NCI-H526 (cell line): ENCODE results near the gene ABCA1.
"Not testable (repeated sequence)": the region's sequence is repeated elsewhere in the genome, so short reads cannot be mapped to it uniquely, and the experiment has no call there.

ENCODE experiments used
- DNase-seq, 2 experiments: peaks; one replicate each; lab custom pipeline; 2025; lab: John Stamatoyannopoulos, UW

Gene ABCA1, protein sequence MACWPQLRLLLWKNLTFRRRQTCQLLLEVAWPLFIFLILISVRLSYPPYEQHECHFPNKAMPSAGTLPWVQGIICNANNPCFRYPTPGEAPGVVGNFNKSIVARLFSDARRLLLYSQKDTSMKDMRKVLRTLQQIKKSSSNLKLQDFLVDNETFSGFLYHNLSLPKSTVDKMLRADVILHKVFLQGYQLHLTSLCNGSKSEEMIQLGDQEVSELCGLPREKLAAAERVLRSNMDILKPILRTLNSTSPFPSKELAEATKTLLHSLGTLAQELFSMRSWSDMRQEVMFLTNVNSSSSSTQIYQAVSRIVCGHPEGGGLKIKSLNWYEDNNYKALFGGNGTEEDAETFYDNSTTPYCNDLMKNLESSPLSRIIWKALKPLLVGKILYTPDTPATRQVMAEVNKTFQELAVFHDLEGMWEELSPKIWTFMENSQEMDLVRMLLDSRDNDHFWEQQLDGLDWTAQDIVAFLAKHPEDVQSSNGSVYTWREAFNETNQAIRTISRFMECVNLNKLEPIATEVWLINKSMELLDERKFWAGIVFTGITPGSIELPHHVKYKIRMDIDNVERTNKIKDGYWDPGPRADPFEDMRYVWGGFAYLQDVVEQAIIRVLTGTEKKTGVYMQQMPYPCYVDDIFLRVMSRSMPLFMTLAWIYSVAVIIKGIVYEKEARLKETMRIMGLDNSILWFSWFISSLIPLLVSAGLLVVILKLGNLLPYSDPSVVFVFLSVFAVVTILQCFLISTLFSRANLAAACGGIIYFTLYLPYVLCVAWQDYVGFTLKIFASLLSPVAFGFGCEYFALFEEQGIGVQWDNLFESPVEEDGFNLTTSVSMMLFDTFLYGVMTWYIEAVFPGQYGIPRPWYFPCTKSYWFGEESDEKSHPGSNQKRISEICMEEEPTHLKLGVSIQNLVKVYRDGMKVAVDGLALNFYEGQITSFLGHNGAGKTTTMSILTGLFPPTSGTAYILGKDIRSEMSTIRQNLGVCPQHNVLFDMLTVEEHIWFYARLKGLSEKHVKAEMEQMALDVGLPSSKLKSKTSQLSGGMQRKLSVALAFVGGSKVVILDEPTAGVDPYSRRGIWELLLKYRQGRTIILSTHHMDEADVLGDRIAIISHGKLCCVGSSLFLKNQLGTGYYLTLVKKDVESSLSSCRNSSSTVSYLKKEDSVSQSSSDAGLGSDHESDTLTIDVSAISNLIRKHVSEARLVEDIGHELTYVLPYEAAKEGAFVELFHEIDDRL (N-terminal part only)

DNA sequence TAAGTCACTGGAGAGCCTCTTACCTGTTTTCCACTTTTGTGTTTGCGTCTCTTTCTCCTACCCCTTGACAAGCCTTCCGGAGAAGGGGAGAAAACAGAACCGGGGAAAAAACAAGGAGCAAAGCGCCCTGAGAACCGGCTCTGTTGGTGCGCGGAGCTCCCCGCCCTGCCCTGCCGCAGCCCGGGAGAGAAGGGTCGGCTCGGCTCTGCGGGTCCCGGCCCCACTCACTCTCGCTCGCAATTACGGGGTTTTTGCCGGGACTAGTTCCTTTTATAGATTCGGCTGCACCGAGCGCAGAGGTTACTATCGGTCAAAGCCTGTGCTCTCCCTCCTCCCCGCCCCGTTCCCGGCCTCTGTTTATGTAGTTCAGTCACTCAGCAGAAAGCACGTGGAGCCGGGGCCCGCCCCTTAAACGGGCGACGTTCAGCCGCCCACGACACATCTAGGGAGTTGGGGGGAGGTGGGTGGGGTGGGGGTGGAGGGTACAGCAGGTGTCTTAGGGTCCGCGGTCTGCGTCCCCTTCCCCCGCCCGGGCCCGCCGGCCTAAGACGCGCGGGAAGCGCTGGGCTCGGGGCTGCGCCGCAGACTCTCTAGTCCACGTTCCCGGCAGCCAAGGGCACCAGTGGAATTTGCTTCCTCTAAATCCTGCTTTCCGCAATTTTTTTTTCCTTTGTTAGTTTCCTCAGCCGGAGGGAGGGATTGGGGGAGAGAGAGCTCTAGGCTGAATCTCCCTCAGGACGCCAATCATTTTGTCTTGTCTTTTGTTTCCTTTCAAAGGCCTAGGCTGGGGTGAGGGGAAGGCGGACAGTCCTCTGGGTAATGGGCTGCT lies at the start of gene ABCA1:
TSS of gene ABCA1 (minus strand) at position 244 of the 829 bp plus-strand sequence. CDS start 24,476 bp downstream, outside the sequence.
- peak; percentile 38 to 71 for DNase-seq

DNA sequence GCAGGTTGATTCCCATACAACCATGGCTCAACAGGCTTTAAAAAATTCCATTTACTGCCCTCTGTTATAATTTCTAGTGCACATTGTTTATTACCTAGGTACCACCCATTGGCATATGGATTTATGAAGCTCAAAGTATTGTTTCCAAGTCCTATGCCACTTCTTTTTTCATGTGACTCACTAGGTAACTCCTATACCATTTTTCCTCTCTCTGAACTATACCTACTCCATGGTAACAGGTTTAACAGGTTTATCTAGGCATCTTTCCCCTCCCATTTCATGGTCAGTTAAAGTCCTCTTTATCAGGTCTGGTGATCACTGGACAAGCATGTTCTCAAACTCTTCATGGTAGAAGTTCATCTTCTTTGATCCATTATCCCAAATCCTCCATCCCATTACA lies 49.6 kb upstream of the ABCA1 start:
- DNase-seq = no peak

DNA sequence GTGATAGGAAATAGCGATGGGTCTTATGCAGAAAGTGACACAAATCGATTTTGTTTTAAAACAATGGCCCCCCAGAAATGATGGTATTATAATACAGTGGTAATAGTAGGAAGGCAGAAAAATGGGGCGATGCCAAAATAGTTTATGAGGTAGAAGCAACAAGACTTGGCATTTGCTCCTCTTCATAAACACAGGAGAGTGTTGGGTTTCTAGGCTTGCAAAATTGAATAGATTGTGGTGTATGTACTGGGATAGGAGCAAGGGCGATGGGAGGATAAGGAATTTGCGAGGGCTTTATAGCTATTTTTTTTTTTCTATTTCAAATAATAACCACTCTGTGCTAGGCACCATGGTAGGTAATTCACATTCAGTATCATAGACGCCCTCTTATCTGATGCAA lies 49.2 kb upstream of the ABCA1 start:
- no peak for DNase-seq

DNA sequence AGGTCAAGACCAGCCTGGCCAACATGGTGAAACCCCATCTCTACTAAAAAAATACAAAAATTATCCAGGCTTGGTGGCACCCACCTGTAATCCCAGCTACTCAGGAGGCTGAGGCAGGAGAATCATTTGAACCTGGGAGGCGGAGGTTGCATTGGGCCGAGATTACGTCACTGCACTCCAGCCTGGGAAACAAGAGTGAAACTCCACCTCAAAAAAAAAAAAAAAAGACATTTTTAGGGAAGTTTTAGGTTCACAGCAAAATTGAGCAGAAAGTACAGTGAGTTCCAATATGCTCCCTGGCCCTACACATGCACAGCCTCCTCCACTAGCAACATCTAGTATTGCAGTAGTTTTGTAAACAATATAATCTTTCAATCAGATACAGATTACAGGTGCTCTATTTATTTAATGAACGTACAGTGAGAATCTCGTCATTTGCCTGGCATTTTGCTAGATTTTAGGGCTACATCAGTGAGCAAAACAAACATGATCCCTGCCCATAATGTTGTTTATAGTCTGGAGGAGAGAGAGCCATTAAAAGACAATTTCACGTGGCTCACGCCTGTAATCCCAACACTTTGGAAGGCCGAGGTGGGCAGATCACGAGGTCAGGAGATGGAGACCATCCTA lies 48.1 kb upstream of the ABCA1 start:
- DNase-seq = not testable (repeated sequence)

DNA sequence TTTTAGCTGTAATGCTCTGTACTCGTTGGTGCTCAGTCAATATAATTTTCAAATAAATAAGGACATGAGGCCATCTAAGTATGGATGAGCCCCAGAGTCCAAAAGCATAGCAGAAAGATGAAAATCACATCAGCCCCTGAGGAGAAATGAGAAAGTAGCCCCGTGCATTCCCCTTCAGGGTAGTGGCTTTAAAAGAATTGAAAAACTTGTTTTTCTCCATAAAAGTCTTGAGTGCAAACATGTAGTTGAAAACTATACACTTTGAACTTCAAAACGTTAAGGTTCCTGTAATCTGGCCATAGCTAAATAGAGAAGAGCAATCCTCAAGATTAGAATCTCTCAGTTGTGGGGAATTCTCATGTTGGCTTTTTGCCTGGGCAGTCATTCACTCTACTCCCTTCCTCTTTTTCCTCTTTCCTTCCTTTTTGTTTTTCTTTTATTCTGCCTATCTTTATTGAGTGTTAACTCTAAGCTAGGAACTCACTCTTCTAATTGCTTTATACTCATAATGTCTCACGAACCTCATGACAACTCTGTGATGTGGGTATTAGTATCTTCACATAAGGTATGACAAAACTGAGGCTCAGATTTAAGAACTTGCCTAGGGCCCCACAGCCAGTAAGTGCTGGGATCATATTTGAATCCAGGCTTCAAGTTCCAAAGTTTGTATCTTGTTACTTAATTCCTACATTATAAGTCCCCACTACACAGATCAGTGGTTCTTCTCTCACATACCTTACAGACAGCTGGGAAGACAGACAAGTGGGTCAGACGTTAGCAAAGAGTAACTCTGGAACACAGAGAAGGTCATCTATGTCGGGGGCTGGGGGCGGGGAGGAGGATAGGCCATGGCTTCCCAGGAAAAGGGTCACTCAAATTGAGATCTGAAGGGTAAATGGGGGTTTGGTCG lies 46.4 kb upstream of the ABCA1 start:
- DNase-seq = no peak

DNA sequence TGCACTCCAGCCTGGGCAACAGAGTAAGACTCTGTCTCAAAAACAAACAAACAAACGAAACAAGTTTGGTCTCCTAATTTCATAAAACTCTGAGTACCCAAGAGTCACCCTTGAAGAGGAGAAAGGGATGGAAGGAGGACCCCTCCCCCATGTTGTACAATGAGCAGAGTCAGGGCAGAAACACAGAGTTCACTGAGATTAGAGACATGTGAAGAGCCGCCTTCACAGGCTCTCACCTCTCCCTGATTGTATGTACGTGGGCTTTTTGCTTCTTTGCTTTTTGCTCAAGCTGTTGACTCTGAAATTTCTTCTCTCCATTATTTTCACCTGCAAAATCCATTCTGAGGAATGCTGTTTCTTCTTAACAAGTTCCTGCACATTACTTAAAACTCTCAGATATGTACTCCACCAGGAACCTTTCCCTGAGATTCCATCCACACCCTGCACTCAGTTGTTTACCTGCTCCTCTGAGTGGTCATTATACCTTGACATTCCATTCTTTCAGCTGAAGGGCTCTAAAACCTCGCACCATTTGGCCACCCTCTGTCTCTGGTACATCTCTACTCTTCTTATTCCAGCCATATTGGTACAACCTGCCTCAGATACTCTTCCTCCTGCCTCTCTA lies 44.4 kb upstream of the ABCA1 start:
- no peak for DNase-seq

DNA sequence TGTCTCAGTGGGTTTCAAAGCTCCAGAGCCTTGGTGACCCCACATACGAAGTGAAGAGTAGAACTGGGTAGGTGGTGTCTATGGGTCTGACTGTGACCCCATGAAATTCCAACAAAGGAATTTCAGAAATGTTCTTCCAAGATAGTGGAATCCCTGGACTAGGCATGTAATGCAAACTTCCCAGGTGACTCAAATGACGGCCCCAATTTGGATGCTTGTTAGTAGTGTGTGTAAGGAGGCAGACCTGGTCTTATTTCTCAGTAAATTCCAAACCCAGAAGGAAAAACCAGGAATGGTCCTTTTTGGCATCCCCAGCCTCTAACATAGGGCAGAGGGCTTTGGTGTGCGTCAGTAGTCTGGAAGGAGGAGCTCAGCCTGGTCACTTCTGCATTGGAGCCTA lies 43.6 kb upstream of the ABCA1 start:
- DNase-seq = no peak

DNA sequence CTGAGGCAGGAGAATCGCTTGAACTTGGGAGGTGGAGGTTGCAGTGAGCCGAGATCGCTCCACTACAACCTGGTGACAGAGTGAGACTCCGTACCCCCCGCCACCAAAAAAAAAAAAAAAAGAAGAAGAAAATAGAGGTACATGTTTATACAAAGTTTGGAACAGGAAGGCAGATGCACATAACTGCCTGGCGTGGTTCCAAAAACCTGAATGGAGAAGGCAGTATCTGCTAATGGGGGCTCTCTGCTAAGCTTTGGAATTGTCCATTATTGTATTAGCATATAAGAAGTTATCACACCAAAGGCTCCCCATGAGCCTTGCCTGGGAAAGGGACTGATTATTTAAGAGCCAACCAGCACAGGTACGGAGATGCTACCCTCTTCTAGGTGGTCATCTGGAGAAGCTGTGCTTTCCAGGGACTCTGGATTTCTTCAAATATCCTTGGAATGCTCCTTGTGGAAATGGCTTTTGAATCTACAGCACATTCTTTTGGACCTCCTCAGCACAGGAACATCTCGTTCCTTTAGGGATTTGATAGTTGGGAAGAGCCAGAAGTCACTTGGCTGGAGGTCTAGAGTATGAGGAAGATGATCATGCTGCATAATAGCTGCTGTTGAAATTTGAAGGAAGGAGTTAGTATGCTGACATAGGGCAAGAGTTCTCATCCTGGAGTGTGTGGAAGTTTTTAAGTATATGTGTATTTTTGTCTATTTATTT lies 42.5 kb upstream of the ABCA1 start:
- no peak for DNase-seq

DNA sequence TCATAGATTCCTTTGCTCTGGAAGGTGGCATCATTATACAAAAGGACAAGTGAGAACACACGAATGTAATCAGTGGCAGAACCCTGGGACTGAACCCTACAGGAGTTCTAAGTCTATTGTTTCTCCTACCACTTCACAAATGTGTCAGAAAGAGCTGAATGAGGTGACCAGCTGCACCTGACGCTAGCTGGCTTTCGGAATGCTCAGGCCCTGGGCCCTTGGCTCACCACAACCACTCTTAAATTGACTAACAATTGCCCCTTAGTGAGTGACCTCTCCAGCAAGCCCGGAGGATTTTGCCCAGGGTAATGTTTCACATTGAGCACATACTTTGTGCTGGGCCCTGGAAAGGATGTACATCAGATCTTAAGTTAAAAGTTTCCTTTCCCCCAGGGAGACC lies 41.2 kb upstream of the ABCA1 start:
- DNase-seq = no peak

DNA sequence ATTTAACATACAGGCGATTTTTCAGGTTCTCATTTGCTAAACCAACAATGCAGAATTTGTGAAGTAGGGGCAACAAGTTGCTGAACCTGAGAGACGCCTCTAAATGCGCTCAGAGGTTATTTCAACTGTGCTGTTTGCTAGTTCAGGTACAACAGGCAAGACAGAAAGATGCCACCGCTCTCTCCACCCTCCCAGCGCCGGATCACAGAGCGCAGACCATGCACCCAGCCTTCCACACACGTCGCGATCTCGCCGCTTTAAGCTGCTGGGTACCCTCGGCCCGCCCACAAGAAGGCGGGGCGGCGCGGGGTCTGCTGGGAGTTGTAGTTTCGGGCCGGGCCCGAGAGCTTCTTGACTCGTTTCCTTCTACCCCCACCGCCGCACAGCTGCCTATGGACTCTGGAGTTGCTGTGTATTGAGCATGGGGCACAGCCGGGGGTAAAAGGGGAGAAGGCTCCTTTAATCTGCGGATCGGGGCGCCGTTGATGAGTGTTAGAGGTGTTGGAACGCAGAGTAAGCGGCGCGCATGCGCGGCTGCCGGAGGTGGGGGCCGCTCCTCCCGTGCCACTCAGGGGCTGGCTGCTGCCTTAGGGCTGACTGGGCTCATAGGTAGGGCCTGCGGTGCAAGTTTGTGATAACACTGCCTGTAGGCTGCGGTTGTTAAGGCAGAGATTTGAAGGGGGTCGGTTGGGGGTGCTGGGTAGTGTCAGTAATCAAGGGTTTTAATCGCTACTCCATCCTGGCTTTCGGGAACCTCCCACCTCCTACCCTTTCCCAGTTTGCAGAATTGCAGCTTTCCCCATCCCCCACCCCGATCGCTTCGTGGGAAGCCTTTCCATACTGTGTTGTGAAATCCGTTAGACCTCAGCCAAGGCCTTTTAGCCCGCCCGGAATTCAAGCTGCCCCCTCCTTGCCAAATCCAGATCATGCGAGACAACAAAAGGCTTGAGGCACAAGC lies 40.3 kb upstream of the ABCA1 start:
- peak; percentile 70 to 83 for DNase-seq

DNA sequence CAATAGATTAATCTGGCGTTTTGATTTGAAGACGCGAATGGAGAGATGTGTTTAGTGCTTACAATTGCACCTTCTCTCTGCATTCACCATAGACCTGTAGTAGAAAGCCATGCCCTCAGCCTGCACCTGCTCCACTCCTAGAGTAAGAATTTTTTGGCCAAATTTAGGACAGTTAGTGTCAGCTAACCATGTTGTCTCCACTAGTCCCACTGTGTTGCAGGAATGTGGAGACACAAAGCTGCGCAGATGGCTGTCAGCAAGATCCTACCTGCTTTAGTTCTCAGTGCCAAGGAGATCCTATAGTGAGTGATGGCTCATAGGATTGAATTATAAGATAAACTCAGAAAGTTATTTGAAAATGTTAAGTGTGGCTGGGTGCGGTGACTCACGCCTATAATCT lies 35.1 kb upstream of the ABCA1 start:
- no peak for DNase-seq

DNA sequence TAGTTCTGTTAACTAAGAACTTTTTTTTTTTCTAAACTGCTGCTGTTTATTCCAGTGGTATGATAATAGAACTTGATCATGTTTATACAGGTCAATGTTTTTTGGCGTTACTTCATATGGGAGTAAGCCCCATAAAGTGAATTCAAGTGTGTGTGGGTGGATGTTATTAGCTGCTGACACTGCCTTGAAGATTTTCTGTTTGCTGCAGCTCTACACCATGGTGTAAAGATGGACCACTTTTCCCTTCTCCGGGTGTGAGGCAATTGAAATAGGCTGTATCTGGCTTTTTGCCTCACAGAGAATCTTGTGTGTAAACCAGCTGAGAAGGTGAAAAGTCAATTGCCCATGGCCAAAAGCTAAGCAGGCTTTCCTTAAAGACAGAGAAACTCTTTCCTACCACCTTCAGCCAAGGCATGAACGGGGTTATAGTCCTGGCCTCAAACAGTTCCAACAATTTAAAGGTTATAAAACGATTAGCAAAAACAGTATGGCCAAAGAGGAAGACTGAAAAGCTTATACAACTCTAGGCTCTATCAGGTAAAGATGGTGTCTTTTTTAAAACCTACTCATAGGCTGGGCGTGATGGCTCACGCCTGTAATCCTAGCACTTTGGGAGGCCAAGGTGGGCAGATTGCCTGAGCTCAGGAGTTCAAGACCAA lies 33.9 kb upstream of the ABCA1 start:
- no peak for DNase-seq

DNA sequence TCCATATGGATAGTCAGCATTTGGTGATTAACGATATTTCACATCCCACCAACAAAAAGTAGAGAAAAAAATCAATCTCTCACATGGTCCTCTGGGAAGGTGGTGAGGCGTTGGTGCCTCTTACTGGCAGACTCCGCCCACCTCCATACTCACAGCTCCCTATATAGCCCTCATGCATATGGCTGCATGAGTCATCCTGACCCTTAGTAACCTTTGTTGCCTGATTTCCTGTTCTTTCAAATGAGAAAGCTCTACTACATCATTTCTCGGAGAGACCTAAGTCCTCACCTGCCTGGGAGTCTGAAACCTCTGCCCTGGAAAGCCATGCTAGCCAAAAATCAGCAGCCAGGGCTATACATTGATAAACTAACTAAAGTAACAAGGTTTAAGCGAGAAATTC lies 33.3 kb upstream of the ABCA1 start:
- DNase-seq = no peak

DNA sequence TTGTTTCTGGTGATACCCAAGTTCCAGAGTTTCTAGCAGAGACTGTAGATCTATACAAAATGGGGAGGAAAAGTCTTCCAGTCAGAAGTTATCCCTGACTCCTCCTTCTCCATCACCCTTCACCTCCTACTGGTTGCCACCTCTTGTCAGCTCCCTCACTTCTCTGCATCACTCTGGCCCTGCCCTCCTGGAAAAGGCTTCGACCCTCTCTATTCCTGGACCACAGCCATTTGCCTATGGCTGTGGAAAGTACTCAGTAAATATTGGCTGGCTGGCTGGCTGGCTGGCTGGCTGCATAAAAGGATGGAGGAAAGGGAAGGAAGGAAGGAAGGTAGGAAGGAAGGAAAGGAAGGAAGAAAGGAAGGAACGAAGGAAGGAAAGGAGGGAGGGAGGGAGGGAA lies 32.7 kb upstream of the ABCA1 start:
- no peak for DNase-seq

DNA sequence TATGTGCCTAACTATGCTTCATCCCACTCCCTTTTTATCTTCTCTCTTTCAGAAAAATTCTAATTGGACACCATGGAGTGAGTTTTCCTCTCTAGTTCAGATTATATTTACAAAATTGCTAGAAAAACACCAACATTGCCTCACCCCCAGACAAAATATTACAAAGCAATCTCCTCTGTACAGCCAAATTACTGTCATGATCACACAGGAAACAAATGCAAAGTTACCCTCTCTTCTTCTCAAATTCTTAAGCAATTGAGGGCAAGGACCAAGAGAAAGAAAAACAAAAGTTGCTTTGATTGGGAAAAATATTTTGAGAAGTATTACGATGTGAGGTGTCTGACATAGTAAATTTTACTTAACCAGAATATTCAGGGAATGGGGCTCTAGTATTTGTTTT lies 30.8 kb upstream of the ABCA1 start:
- no peak for DNase-seq

DNA sequence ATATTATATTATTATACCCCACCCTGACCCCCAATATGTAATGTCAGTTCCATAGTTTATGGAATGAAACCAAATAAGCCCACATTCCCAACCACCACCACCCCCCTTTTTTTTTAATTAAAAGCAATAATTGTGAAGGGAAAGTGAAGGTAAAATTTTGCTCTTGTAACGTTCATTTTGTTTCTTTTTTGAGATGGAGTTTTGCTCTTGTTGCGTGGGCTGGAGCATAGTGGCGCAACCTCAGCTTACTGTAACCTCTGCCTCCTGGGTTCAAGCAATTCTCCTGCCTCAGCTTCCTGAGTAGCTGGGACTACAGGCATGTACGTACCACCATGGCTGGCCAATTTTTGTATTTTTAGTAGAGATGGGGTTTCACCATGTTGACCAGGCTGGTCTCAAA lies 30.1 kb upstream of the ABCA1 start:
- DNase-seq = not testable (repeated sequence)

DNA sequence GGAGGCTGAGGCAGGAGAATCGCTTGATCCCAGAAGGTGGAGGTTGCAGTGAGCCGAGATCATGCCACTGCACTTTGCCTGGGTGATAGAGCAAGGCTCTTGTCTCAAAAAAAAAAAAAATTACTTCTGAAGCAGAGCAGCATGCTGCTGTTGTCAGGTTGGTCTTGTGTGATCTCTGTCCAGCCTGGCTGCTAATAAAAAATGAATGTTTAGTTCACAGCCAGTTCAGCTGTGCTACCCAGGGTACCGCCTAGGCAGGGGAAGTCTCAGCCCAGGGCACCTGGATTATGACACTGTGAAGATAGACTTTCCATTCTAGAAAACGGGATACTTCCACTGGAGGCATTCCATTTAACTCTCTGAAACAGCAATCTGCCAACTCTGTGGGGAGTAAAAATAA lies 23.5 kb upstream of the ABCA1 start:
- DNase-seq = no peak
